Neural cell (in vitro differentiated cells): ENCODE data around the gene ARF1. TPM values are rescaled to one million over a fixed set of nuclear protein-coding genes. Genes with fewer than 3 reads are reported as not detected.

Experiments
- H2AFZ ChIP-seq: fragments of 200-600, 300-800 bp; sonication (generic), shearing (Covaris generic); 2 replicates; pipeline ENCODE4 v1.6.0; 2014; ENCODE audit warnings: low read depth, mild to moderate bottlenecking, antibody characterized with exemption, low read length, moderate library complexity
- H3F3A ChIP-seq: fragments of 200-600 bp; shearing (Covaris generic); 2 replicates; pipeline ENCODE4 v1.6.1; 2016; ENCODE audit warnings: mild to moderate bottlenecking, moderate library complexity, mixed read lengths, antibody characterized with exemption, low read length; ENCODE audit not compliant: insufficient read depth, poor library complexity, severe bottlenecking
- H3K27ac ChIP-seq: fragments of 200-600, 300-800 bp; sonication (generic), shearing (Covaris generic); 2 replicates; pipeline ENCODE4 v1.5.1; 2014; ENCODE audit warnings: mild to moderate bottlenecking, low read length, moderate library complexity
- H3K27me3 ChIP-seq: fragments of 300-800, 200-600 bp; sonication (generic), shearing (Covaris generic); 2 replicates; pipeline ENCODE4 v1.6.0; 2014; ENCODE audit warnings: mild to moderate bottlenecking, low read depth, low read length, moderate library complexity; ENCODE audit not compliant: insufficient read depth
- H3K36me3 ChIP-seq: fragments of 300-800, 200-600 bp; sonication (generic), shearing (Covaris generic); 2 replicates; pipeline ENCODE4 v1.5.1; 2014; ENCODE audit warnings: mild to moderate bottlenecking, antibody characterized with exemption, low read length, moderate library complexity; ENCODE audit not compliant: insufficient read depth
- H3K4me2 ChIP-seq: fragments of 300-800, 200-600 bp; sonication (generic), shearing (Covaris generic); 2 replicates; pipeline ENCODE4 v1.6.0; 2014; ENCODE audit warnings: mild to moderate bottlenecking, low read length
- H3K4me3 ChIP-seq: fragments of 300-800, 200-600 bp; sonication (generic), shearing (Covaris generic); 2 replicates; pipeline ENCODE4 v1.5.1; 2014; ENCODE audit warnings: mild to moderate bottlenecking, low read length, moderate library complexity
- H3K79me2 ChIP-seq: fragments of 200-600 bp; shearing (Covaris generic); replicated peaks from 2 replicates; pipeline ENCODE4 v1.6.0; 2014; ENCODE audit warnings: mild to moderate bottlenecking, low read length, moderate library complexity; ENCODE audit not compliant: insufficient read depth
- H3K9ac ChIP-seq: fragments of 300-800, 200-600 bp; sonication (generic), shearing (Covaris generic); 2 replicates; pipeline ENCODE4 v1.6.1; 2016; ENCODE audit warnings: mild to moderate bottlenecking, low read length, mixed read lengths
- H3K9me2 ChIP-seq: fragments of 200-600 bp; shearing (Covaris generic); 2 replicates; pipeline ENCODE4 v1.6.1; 2016; ENCODE audit warnings: mild to moderate bottlenecking, low read length, mixed read lengths; ENCODE audit not compliant: insufficient read depth
- H3K9me3 ChIP-seq: fragments of 200-600, 300-800 bp; sonication (generic), shearing (Covaris generic); 2 replicates; pipeline ENCODE4 v1.6.1; 2016; ENCODE audit warnings: mild to moderate bottlenecking, mixed run types, low read length, moderate library complexity, mixed read lengths
- H4K20me1 ChIP-seq: fragments of 200-600 bp; shearing (Covaris generic); 2 replicates; pipeline ENCODE4 v1.6.1; 2016; ENCODE audit warnings: mild to moderate bottlenecking, mixed run types; ENCODE audit not compliant: insufficient read depth
- CTCF ChIP-seq: fragments of 450-650 bp; IDR thresholded peaks from 2 replicates; pipeline ENCODE4 v1.5.1; 2014; ENCODE audit warnings: antibody characterized with exemption, mild to moderate bottlenecking, moderate library complexity; ENCODE audit not compliant: poor library complexity, severe bottlenecking
- EP300 ChIP-seq: fragments of 450-650 bp; conservative IDR thresholded peaks from 2 replicates; pipeline ENCODE4 v1.6.1; 2014; ENCODE audit warnings: antibody characterized with exemption, mild to moderate bottlenecking, moderate library complexity; ENCODE audit not compliant: poor library complexity, severe bottlenecking
- EZH2 ChIP-seq: fragments of 200-600, 300-800 bp; shearing (Covaris generic), sonication (generic); IDR thresholded peaks from 2 replicates; pipeline ENCODE4 v1.6.1; 2014; ENCODE audit warnings: antibody characterized with exemption, low read length, borderline replicate concordance, mild to moderate bottlenecking; ENCODE audit not compliant: insufficient read depth, poor library complexity, severe bottlenecking
- MXI1 ChIP-seq: fragments of 450-650 bp; conservative IDR thresholded peaks from 2 replicates; pipeline ENCODE4 v1.6.1; 2014; ENCODE audit warnings: antibody characterized with exemption, mild to moderate bottlenecking; ENCODE audit not compliant: poor library complexity, severe bottlenecking
- POLR2AphosphoS5 ChIP-seq: IDR thresholded peaks from 2 replicates; pipeline ENCODE4 v1.6.1; 2012
- RAD21 ChIP-seq: fragments of 450-650 bp; conservative IDR thresholded peaks from 2 replicates; pipeline ENCODE4 v1.6.1; 2014; ENCODE audit warnings: antibody characterized with exemption, mild to moderate bottlenecking, moderate library complexity
- REST ChIP-seq: IDR thresholded peaks from 2 replicates; pipeline ENCODE4 v1.6.1; 2012; ENCODE audit warnings: borderline replicate concordance
- SMC3 ChIP-seq: fragments of 450-650 bp; conservative IDR thresholded peaks from 2 replicates; pipeline ENCODE4 v1.6.1; 2014; ENCODE audit warnings: antibody characterized with exemption, mild to moderate bottlenecking, moderate library complexity; ENCODE audit not compliant: poor library complexity
- TAF1 ChIP-seq: IDR thresholded peaks from 2 replicates; pipeline ENCODE4 v1.6.1; 2012; ENCODE audit warnings: low read depth
- polyA plus RNA-seq: library from polyadenylated mRNA; depleted of rRNA; stranded (reverse); fragments of >200 nt; gene quantifications from 2 replicates; pipeline ENCODE4 v1.2.3, GENCODE V29; 2014

ARF1 gene
- polyA plus RNA-seq, 1 donor from 2014 or later = 168 TPM

- no peak overlapping the region for H3K4me2 ChIP-seq
- no peaks in the 10 kb centered on the region for H3F3A ChIP-seq
- TF ChIP-seq RAD21 (no peak), EZH2 (no peak), POLR2AphosphoS5 (no peak), TAF1 (no peak), MXI1 (no peak), CTCF (no peak), REST (no peak), SMC3 (no peak), EP300 (no peak)
- H3K4me3 ChIP-seq = no peak overlapping the region
- no peaks in the 10 kb centered on the region for H4K20me1 ChIP-seq
- no peaks in the 10 kb centered on the region for H3K9me2 ChIP-seq
- H2AFZ ChIP-seq = no peak overlapping the region
- H3K27me3 ChIP-seq = peaks cover 34% of the 10 kb centered on the region
- no peak overlapping the region for H3K9ac ChIP-seq
- no peaks in the 10 kb centered on the region for H3K36me3 ChIP-seq
- no peak overlapping the region for H3K27ac ChIP-seq
- no peaks in the 10 kb centered on the region for H3K79me2 ChIP-seq
- H3K9me3 ChIP-seq = no peaks in the 10 kb centered on the region
Measured at GRCh38 chr1:228073061-228073856, 9.2 kb upstream of the ARF1 start.

DNA sequence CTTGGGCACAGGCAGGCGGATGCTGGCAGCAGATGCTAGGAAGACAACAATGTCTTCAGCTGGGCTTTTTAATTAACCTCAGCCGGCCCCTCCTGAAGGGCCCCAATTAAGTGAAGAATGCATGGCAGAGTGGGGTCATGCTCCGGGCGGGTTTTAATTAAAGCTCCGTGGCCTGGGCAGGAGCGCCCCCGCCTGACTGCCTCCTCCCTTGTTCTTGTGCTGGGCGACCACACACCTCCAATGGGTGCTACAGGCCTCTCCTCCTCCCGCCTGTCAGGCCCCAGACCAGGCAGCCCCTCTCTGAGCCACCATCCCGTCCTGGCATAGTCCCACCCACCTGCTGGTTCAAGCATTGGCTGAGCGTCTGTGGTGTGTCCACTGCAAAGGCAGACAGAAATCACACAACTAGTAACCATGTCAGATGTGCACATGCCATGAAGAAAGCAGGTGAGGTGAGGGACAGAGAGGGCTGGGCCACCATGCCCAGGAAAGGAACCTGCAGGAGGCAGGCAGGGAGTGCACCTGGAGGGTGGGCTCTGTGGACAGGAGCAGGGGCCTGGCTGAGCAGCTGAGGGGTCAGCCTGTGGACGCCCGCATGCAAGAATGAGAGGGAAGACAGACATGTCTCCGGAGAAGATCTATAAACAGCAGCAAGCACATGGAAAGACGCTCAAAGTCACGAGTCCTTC is 8.5 kb upstream of the ARF1 start:
- Histone ChIP-seq H3K79me2 (no peaks in the 10 kb centered on the region), H3F3A (no peaks in the 10 kb centered on the region), H3K27me3 (peaks cover 28% of the 10 kb centered on the region), H3K27ac (no peak overlapping the region), H2AFZ (no peak overlapping the region), H3K4me2 (no peak overlapping the region), H3K4me3 (no peak overlapping the region), H3K9me2 (no peaks in the 10 kb centered on the region), H3K36me3 (no peaks in the 10 kb centered on the region), H3K9me3 (no peaks in the 10 kb centered on the region), H4K20me1 (no peaks in the 10 kb centered on the region), H3K9ac (no peak overlapping the region)
- TF ChIP-seq EP300 (no peak), TAF1 (no peak), POLR2AphosphoS5 (no peak), RAD21 (no peak), MXI1 (no peak), EZH2 (no peak), CTCF (no peak), SMC3 (no peak), REST (no peak)
